H54 (cell line): ENCODE results near the gene ATXN3.

Experiments used
- DNase-seq: peaks from one replicate; pipeline ENCODE4 v3.0.0; 2011; ENCODE audit warnings: low spot score, mixed read lengths; ENCODE audit not compliant: insufficient read length
- FAIRE-seq: peaks from 3 replicates; lab custom pipeline; 2011; peaks lifted over from hg19 to GRCh38; lab: Jason Lieb, UNC
- POLR2A ChIP-seq: IDR thresholded peaks from 2 replicates; pipeline ENCODE4 v1.6.1; 2011; ENCODE audit warnings: low read depth, mild to moderate bottlenecking, low read length

ATXN3 gene

DNA sequence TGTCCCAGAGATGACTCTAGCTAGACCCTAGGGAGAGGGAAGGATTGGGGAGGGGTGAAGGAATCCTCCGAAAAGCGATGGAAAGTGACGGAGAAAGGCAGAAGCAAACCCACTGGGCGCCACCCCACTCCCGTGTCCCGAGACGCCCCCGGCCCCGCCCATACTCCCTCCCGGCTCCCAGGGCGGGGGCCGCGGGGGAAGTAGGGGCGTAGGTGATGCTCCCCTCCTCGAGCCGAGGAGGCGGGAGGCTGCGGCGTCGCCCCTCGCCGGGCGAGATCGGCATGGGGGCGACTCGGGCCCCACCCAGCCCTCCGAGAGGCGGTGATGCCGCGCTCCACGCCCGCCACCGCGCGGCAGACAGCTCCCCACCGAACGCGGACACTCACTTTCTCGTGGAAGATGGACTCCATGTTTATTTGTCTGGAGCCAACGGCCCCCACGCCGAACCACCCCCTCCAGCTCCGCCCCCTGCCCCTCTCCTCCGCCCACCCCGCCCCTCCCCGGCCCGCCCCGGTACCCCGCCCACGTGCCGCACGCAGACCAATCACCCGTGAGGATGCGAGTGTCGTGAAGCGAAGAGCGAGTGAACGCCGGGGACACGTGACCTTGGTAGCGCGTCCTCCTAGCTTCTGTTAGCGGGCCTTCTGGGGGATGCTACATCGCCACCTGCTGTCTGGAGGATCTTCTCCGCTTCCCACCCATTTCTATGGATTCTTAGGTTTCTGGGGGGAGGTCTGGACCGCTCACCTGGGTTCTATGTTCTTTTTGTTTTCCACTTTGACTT, at the start of gene ATXN3:
ATXN3 (minus strand) TSS at position 440 of the 784 bp plus-strand sequence; CDS start at position 410, 30 bp downstream.
- peak; percentile 38 for TF ChIP-seq POLR2A
- DNase-seq (peak; percentile 94), FAIRE-seq (peak; percentile 97)

DNA sequence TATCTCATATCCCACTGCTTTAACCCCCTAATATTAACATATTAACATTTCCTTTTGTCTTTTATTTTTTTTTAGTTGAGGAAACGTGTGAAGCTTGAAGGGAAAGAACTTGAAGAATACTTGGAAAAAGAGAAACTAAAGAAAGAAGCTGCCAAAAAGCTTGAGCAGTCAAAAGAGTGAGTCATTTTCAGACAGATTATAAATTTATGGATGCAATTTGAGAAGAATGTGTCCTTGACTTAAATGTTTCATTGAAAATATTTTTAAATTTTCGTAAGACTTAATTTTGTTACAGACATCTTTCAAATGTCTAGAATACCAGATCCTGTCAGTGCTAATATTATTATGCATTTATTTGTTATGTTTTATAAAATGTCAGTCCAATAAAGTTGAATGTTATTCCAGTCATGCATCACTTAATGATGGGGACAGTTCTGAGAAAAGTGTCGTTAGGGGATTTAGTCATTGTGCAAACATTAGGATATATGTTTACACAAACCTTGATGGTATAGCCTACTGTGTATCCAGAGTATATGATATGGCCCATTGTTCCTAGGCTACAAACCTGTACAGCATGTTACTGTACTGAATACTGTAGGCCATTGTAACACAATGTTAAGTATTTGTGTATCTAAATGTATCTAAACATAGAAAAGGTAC, 48.0 kb upstream of the ATXN3 start:
- no peak for TF ChIP-seq POLR2A
- FAIRE-seq (no peak), DNase-seq (no peak)

DNA sequence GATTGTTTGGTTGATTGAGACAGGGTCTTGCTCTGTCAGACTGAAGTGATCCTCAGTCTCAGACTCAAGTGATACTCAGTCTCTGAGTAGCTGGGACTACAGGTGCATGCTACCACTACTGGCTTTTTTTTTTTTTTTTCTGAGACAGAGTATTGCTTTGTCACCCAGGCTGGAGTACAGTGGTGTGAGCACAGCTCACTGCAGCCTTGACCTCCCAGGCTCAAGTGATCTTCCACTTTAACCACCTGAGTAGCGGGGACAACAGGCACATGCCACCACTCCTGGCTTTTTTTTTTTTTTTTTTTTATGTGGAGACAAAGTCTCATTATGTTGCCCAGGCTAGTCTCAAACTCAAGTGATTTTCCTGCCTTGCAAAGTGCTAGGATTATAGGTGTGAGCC, 47.2 kb upstream of the ATXN3 start:
- FAIRE-seq, result no peak
- TF ChIP-seq POLR2A, result no peak

DNA sequence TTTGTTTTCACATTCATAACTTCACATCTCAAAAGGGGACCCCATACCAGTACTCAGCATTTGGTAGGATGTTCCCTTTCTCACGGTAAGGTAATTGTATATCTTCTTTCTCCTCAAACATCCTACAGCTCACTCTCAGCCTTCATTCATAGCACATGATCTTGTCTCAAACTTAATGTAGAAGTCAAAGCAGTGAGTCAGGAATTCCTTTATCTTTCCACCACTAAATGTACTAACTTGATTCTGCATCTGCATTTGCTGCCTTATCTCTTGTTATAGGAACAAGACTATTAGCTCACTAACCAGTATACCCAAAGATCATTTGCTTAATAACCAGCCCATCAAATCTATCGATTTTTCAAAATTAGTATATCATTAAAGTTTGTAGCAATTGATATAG, 38.3 kb upstream of the ATXN3 start:
- TF ChIP-seq POLR2A, result no peak
- FAIRE-seq (no peak), DNase-seq (no peak)

More for the DNA sequence above, 47.2 kb upstream of the ATXN3 start:
- DNase-seq, result no peak

DNA sequence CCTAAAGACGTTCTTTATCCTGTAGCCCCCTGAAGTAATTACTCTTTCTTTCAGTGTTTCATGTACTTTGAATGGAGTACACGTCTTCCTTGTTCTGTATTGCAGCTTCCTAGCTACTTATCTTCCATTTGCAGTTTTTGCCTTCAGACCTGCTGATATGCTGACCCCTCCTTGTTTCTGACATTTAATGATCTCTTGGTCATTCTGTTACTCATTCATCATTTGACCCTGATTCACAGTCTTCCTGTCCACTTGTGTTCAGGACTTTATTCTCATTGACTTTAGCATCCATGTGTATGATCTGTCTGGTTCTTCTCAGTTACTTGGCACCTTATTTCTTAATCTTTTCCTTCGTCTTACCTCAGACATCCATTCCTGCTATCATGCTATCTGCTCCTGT, 37.6 kb upstream of the ATXN3 start:
- TF ChIP-seq POLR2A, result no peak
- DNase-seq (no peak), FAIRE-seq (peak; percentile 61)

DNA sequence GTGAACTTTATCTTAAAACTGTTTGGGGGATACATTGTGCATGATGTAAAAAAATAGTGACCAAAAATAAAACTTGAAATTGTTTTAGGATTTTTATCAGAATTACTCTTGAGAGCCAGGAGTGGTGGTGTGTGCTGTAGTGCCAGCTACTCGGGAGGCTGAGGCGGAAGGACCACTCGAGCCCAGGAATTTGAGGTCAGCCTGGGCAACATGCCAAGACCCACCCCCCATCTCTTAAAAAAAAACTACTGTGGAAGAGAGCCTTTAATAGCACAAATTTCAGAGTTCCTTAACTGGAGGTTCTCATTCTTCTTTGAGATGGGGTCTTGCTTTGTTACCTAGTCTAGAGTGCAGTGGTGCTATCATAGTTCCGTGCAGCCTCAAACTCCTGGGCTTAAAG, 36.9 kb upstream of the ATXN3 start:
- DNase-seq (no peak), FAIRE-seq (no peak)
- TF ChIP-seq POLR2A, result no peak

DNA sequence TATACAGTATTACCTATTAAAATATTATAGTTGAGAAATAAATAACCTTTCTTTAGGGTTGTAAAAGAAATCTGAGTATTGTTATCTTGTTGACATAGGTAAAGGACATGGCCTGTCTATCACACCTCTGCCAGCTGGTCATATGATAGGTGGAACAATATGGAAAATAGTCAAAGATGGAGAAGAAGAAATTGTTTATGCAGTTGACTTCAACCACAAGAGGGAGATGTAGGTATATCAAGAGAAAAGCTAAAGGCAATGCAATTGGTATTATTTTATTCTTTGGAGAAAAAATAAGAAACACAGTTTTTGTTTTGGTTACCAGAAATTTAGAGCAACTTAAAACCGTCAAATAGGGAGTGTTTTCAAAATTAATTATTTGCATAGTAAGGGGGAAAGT, 28.9 kb upstream of the ATXN3 start:
- FAIRE-seq (peak; percentile 81), DNase-seq (no peak)
- no peak for TF ChIP-seq POLR2A

DNA sequence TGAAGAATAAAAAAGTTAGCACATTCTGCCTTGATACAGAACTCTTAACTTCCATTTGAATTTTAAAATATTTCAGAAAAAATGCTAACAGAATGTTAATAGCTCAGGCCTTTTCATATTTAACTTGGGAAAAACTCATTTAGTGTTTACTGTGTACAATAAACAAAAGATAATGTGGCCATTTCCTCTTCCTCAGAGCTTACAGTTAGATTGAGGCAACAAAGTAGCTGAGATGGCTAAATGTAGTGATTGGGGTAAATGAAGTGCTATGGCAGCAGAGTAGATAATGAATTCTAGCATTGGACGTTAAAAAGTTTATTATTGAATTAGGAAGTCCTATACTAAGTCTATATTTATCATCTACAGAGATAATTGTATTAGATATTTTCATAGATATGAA, 28.1 kb upstream of the ATXN3 start:
- FAIRE-seq, result no peak
- DNase-seq, result no peak
- TF ChIP-seq POLR2A, result no peak

DNA sequence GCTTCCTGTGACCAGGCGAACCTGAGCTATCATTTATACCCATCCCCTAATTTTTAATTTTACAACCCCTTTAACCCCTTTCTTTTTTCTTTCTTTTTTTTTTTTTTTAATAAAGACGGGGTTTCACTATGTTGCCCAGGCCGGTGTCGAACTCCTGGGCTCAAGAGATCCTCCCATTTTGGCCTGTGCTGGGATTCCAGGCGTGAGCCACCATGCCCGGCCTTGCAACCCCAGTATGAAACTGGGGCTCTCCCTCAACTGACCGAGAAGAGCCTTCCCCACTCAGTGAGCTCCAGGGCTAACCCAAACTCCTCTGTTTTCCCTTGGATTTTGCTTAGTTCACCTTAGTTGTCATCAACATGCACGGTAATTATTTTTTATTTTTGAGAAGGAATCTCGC, 16.4 kb upstream of the ATXN3 start:
- no peak for TF ChIP-seq POLR2A
- no peak for DNase-seq
- FAIRE-seq, result no peak

DNA sequence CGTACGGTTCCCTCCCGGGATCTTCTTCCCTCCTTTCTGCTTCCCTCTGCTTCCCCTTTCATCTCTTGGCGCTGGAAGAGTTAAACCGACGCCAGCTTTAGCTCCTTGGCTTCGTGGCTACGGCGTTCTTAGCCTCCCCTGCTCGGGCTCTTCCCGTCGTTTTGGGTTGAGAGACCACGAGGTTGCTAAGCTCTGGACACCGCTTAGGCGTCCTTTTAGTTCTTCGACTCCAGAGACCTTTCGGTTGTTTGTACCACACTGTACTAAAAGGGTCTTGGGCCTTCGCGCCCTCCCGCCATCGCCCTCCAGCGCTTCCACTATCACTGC, 15.9 kb upstream of the ATXN3 start:
- FAIRE-seq (no peak), DNase-seq (peak; percentile 22)
- TF ChIP-seq POLR2A, result no peak

DNA sequence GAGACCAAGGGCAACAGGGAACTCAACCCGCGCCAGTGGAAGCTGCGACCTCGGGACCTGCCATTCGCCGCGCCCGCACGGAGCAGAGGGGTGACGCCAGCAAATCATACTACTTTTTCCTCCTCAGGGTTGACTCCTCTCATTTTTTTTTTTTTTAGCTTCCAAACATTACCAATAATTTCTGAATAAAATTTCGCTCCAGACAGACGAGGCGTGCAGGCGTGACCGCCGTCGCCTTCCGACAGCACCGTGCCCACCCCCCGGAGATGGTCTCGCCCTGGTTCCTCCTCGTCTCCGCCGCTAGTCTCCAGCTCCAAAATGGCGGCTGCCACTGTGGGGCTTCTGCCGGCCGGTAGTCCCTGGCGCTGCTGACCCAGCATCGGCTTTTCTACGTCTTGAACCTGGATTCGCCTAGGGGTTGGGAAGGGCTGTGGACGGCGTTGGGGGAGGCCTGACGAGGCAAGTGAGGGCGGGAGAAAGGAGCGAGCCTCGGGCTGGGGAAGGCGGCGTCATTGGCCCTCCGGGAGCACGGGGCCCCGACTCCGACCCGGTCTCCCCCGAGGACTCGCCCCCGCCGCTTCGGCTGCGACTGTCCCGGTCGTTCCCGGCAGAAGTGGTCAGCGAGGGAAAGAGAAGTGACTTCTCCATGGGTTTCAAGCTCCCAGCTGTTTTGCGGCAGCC, 15.4 kb upstream of the ATXN3 start, which contains the start of the genes CPSF2 and NDUFB1:
CPSF2 (plus strand) TSS at position 300 of the 681 bp plus-strand sequence. CDS start 9,016 bp downstream, outside the sequence.
NDUFB1 (minus strand) TSS at position 37 of the 681 bp plus-strand sequence. CDS start 4,069 bp downstream, outside the sequence.
- peak; percentile 84 for DNase-seq
- peak; percentile 87 for TF ChIP-seq POLR2A
- peak; percentile 61 for FAIRE-seq

DNA sequence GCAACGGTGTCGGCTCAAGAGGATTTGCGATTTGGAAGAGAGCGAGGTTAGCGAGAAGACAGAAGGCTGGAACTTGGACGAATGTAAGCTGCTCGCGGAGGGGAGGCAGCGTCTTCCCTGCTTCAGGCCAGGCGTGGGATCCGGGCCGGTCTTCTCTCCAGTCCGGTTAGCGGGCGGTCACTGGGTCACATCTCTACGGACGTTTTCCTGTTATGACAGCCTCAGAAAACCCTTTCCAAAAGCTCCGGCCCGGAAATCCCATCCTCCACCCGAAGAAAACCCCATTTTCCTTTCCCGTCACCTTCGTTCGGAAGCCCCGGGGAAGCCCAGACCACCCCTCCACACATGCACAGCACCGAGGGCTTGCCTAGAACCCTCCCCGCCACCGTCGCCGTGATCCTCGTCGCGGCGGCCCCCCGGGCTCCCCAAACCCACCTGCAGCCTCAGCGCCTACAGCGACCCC, 14.9 kb upstream of the ATXN3 start:
- FAIRE-seq, result peak; percentile 41
- peak; percentile 40 for DNase-seq
- 0 out of 2 replicates have a peak, but pooled peaks have one; percentile 16 for TF ChIP-seq POLR2A

DNA sequence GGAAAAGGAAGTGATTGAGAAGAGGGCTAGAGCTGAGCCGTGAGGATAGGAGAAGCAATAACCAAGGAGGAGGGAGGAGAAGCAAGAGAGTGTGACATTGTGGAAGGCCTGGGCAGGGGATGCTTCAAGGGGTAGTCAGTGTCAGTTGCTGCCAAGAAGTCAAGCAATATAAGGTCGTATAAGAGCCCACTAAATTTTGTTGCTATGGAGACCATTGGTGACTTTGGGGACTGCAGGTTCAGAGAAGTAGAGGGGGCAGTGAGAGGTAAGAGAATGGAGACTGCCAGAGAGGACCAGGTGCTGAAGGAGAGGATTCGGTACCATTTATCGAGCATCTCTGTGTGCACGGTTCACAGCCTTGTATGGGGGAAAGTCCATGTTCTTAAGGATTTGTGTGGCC, 3.1 kb upstream of the ATXN3 start:
- no peak for FAIRE-seq
- no peak for TF ChIP-seq POLR2A

DNA sequence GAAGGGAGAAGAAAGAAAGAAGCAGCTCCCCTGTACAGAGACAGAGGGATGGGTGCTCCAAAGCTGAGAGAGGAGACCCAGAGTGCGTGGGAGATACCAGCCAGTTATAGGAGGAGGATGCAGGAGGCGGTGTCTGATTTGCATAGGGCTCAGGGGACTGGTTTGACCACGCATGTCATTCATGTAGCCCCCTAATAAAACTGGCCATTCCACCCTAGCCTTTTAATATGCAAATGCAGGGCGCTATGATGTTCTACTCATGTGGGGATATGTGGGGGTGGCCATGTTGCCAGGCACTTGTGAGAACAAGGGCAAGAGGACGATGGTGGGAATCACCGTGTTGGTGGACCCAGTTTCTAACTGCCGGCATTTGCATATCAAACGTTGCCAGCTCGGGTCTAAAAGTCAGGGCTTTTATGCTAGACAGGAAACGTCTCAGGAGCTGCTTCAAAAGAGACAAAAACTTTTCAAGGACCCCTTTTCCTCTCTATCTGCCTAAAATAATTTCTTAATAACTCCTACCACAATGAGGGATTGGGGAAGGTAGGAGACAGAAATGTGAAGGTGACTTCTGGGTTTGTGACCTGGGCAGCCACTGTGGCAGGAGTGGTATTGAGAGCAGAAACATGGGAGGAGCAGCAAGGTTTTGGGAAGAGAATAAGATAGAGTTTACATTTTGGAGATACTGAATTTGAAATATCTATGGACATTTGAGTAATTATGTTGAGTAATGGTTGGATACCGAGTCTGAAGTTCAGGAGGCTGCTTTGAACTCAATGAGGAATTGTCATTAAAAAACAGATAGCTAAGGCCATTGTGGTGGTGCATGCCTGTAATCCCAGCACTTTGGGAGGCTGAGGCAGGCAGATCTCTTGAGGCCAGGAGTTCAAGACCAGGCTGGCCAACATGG, 2.2 kb upstream of the ATXN3 start:
- DNase-seq (no peak), FAIRE-seq (no peak)
- no peak for TF ChIP-seq POLR2A

More for the DNA sequence above, 3.1 kb upstream of the ATXN3 start:
- no peak for DNase-seq
